Mucosa of stomach (tissue), 1 donor: Measurements from ENCODE around the gene NHERF1.
A peak's percentile ranks its signal among the peaks of the same experiment; 100 is the strongest.

Source experiments
- H3K27me3 ChIP-seq: one replicate; pipeline ENCODE4 v1.7.0; 2013; ENCODE audit warnings: mild to moderate bottlenecking, low read length; ENCODE audit not compliant: control insufficient read depth, insufficient read depth
- H3K36me3 ChIP-seq: one replicate; pipeline ENCODE4 v1.7.0; 2013; ENCODE audit warnings: low read length; ENCODE audit not compliant: control insufficient read depth, insufficient read depth
- H3K4me1 ChIP-seq: one replicate; pipeline ENCODE4 v1.7.0; 2013; ENCODE audit warnings: mild to moderate bottlenecking, low read length; ENCODE audit not compliant: control insufficient read depth, insufficient read depth
- H3K4me3 ChIP-seq: one replicate; pipeline ENCODE4 v1.7.0; 2013; ENCODE audit warnings: low read length
- H3K9ac ChIP-seq: one replicate; pipeline ENCODE4 v1.7.0; 2013; ENCODE audit warnings: mild to moderate bottlenecking, low read length, moderate library complexity
- H3K9me3 ChIP-seq: one replicate; pipeline ENCODE4 v1.7.0; 2013; ENCODE audit warnings: mild to moderate bottlenecking, low read length, moderate library complexity; ENCODE audit not compliant: control insufficient read depth
- donor health status: Pancreatic carcinoma.

The NHERF1 gene

GRCh38 chr17:74734256-74734655 lies 14.2 kb upstream of the NHERF1 start:
- Histone ChIP-seq H3K9ac (no peak overlapping the region), H3K9me3 (no peaks in the 10 kb centered on the region), H3K4me1 (peaks cover 40% of the 10 kb centered on the region), H3K4me3 (no peak overlapping the region), H3K36me3 (no peaks in the 10 kb centered on the region), H3K27me3 (peaks cover 34% of the 10 kb centered on the region)

GRCh38 chr17:74736513-74737298 lies 11.7 kb upstream of the NHERF1 start, which contains the start of gene RAB37:
TSS of gene RAB37 (plus strand) at chr17:74737256. CDS start at chr17:74737273, 17 bp downstream.
- H3K27me3 ChIP-seq, result peaks cover 44% of the 10 kb centered on the region
- H3K4me3 ChIP-seq, result peak within 1 kb of the TSS; percentile 22
- no peaks in the 10 kb centered on the region for H3K9me3 ChIP-seq
- no peaks in the 10 kb centered on the region for H3K36me3 ChIP-seq
- H3K4me1 ChIP-seq, result peaks cover 34% of the 10 kb centered on the region
- peak within 1 kb of the TSS; percentile 46 for H3K9ac ChIP-seq

GRCh38 chr17:74737299-74738050 lies 11.0 kb upstream of the NHERF1 start:
- peak overlapping the region; percentile 46 for H3K9ac ChIP-seq

GRCh38 chr17:74738051-74738996 lies 10.1 kb upstream of the NHERF1 start:
- peaks cover 42% of the 10 kb centered on the region for H3K4me1 ChIP-seq
- H3K9ac ChIP-seq, result peak overlapping the region; percentile 46
- H3K4me3 ChIP-seq, result peak overlapping the region; percentile 22
- H3K9me3 ChIP-seq, result no peaks in the 10 kb centered on the region
- H3K27me3 ChIP-seq, result peaks cover 43% of the 10 kb centered on the region
- H3K36me3 ChIP-seq, result no peaks in the 10 kb centered on the region

More at GRCh38 chr17:74737299-74738050, 11.0 kb upstream of the NHERF1 start:
- peaks cover 44% of the 10 kb centered on the region for H3K27me3 ChIP-seq
- no peaks in the 10 kb centered on the region for H3K36me3 ChIP-seq
- H3K4me3 ChIP-seq, result peak overlapping the region; percentile 22
- no peaks in the 10 kb centered on the region for H3K9me3 ChIP-seq
- peaks cover 34% of the 10 kb centered on the region for H3K4me1 ChIP-seq

GRCh38 chr17:74739227-74739831 lies 9.1 kb upstream of the NHERF1 start:
- peaks cover 52% of the 10 kb centered on the region for H3K4me1 ChIP-seq
- H3K9ac ChIP-seq, result no peak overlapping the region
- H3K4me3 ChIP-seq, result no peak overlapping the region
- peaks cover 36% of the 10 kb centered on the region for H3K27me3 ChIP-seq
- no peaks in the 10 kb centered on the region for H3K36me3 ChIP-seq
- no peaks in the 10 kb centered on the region for H3K9me3 ChIP-seq

- H3K4me1 ChIP-seq, result peaks cover 60% of the 10 kb centered on the region
- no peaks in the 10 kb centered on the region for H3K9me3 ChIP-seq
- H3K4me3 ChIP-seq, result no peak overlapping the region
- peaks cover 36% of the 10 kb centered on the region for H3K27me3 ChIP-seq
- H3K9ac ChIP-seq, result no peak overlapping the region
- no peaks in the 10 kb centered on the region for H3K36me3 ChIP-seq
Measured at GRCh38 chr17:74740173-74740572, 8.3 kb upstream of the NHERF1 start.

GRCh38 chr17:74740641-74741387 lies 7.6 kb upstream of the NHERF1 start:
- peaks cover 36% of the 10 kb centered on the region for H3K27me3 ChIP-seq
- no peaks in the 10 kb centered on the region for H3K36me3 ChIP-seq

GRCh38 chr17:74742153-74742515 lies 6.3 kb upstream of the NHERF1 start:
- no peaks in the 10 kb centered on the region for H3K36me3 ChIP-seq
- H3K9ac ChIP-seq, result no peak overlapping the region
- H3K4me1 ChIP-seq, result peaks cover 53% of the 10 kb centered on the region
- peaks cover 34% of the 10 kb centered on the region for H3K27me3 ChIP-seq
- no peaks in the 10 kb centered on the region for H3K9me3 ChIP-seq
- no peak overlapping the region for H3K4me3 ChIP-seq

More at GRCh38 chr17:74740641-74741387, 7.6 kb upstream of the NHERF1 start:
- H3K9me3 ChIP-seq, result no peaks in the 10 kb centered on the region
- no peak overlapping the region for H3K4me3 ChIP-seq
- H3K4me1 ChIP-seq, result peaks cover 60% of the 10 kb centered on the region
- no peak overlapping the region for H3K9ac ChIP-seq

- H3K9me3 ChIP-seq, result no peaks in the 10 kb centered on the region
- H3K27me3 ChIP-seq, result peaks cover 24% of the 10 kb centered on the region
- no peak overlapping the region for H3K9ac ChIP-seq
- no peaks in the 10 kb centered on the region for H3K36me3 ChIP-seq
- H3K4me1 ChIP-seq, result peaks cover 53% of the 10 kb centered on the region
- no peak overlapping the region for H3K4me3 ChIP-seq
Measured at GRCh38 chr17:74742978-74743545, 5.4 kb upstream of the NHERF1 start.

- Histone ChIP-seq H3K9me3 (no peaks in the 10 kb centered on the region), H3K4me3 (no peak overlapping the region), H3K4me1 (peaks cover 47% of the 10 kb centered on the region), H3K9ac (peak overlapping the region; percentile 49), H3K36me3 (no peaks in the 10 kb centered on the region), H3K27me3 (peaks cover 17% of the 10 kb centered on the region)
Measured at GRCh38 chr17:74743755-74744154, 4.7 kb upstream of the NHERF1 start.
